NCI-H345 treated with DMSO at 0.1 percent for 48 hours (cell line): ENCODE results near the gene SAP30L.

Experiments
- DNase-seq: peaks from one replicate; lab custom pipeline; 2025; ENCODE audit not compliant: unreplicated experiment; lab: John Stamatoyannopoulos, UW

SAP30L gene

DNA sequence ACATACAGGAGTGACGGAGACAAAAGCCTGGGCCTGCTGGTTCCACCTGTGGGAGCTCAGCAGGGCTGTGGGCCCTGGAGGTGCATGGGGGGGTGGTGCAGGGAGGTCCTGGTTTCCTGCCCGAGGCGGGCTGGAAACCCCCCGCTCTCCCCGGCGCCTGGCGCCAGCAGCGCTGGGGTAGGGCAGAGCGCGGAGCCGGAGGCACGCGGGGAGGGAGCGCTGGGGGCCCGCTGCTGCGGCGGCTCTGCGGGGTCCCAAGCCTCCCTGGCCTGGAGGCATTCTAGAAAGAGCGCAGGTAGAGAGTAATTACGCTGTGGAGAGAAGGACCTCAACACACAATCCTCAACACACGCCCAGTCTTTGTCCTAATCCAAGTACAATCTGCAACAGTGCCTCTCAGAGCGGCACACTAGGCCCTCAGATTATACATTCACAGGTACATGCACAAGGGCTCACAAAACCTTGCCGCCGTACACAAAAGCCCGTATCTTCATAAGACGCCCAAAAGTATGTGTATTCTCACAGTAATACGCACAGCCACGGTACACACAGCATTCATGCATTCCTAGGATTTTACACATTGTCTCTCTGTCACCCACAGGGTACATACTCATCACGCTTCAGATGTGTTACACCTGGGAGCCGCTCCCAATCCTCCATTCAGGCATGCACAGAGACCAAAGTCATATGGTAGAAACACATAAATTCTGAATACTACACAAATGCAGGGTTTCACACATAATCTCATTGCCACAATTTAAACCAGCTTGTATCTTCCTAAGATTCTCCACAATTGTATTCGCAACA, 34.4 kb downstream of the SAP30L start:
- DNase-seq = no peak

DNA sequence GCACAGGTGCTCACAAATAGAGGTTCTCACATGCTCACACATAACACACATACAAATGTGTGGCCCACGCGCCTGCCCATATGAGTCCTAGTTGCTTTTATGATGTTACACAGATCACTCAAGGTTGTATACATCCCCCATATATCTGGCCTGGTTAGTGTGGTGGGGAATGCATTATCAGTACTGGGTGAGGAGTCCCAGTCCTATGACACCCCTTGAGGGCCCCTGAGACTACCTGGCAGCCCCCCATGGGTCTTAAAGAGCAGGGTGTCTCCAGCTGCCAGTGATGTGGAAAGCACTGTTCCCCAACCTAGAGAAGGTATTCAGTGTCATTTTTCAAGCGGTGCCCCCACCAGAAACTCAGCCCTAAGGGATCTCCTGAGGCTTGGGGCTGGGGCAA, 35.0 kb downstream of the SAP30L start:
- DNase-seq = no peak

DNA sequence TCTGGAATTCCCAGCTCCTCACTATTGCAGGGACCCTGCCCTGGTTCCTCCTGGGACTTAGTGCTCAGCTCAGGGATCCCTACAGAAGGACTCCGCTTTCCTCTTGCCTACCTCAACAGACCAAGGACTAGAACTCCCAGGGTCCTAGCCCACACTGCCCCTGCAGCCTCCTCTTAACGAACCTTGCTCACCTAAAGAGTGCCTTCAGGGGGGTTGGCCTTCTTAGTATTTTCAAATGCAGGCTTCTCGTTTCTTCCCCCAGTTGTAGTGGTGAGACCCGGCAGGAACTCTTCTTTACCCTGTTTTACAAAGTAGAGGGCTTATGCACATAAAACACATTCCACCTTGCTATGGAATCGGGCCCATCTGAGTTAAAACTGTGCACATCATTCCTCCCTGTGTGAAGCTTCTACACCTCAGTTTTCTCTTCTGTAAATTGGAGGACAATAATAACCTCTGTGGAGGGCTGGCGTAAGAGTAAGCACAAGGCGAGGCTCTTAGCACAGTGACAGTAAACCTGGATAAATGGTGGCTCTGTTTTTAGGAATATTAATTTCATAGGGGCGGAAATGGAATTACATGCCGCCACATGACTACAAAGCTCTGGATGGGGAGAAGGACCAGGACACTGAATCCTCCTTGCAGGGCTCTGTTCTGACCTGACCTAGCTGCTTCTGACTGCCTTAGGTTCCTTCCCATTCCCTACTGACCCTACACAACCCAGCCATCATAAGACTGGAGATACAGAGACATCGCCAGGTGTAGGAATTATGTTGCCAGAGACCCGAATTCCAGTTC, 36.0 kb downstream of the SAP30L start:
- no peak for DNase-seq

DNA sequence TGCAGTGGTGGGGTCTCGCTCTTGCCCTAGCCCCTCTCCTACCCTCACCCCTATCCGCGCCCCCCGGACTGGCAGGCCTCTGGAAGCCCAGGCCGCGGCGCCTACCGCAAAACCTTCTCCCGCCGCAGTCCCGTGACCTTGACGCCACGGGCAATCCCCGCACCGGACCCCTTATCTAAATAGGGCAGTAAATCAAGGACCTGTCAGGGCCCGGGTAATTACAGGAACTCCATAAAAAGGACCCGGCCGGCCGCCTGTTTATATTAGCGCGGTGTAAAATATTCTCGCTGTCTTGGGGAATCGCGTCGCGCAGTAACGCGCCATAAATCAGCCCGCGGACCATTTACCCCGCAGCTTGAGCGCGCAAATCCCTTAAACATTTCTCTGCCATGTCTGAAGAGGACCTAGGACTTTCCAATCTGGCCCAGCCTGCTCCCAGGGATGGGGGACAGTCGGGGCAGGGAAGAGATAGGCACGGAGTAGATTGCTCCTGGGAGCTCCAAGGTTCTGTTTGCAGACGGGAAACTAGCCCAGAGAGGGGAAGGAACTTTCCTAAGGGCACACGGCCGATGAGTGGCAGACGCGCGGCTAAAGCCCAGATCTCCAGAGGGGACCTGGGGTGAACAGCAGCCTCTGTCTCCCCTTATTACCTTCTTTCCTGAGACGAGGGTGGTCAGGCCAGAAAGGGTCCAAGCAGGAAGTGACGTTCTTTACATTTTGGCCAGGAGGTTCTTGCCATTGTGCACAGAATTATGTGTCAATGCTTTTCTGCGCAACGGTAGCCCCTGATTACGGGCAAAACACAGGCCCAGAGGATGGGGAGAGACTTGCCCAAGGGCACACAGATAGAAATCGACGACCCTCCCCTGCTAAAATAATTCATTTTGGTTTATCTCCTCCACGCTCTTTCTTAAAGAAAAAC, 37.0 kb downstream of the SAP30L start:
- DNase-seq = no peak

DNA sequence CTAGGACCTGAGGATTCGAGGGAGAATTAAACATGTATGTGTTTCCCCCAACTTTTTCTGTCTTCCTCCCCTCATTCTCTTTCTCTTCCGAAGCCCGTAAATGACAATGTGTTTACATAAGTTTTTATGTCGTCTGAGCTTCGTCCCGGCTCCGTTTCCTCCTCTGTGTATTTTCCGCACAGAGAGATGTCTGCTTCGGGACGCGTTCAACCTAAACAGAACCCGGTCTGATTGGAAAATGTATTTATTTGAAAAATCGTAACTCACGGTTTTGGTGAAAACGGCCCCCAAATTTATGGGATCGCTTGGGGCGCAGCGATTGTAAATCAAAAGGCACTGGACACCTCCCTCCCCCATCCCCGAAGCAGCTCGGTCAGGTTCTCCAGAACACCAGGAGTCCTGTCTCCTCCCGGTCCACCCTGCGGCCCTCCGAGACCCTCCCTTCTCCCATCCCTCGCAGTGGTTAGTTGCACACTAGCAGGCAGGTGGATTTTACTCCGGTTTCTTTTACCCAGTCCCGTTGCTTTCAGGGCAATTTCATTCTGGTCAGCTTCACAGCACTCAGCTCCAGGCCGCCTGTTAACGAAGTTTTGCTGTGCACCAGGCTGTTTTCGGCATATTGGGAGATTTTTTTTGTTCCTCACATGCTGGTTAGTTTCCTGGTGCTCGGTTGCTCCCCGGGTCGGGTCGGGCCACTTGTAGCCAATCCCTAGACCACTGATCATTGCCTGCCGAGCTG, 38.0 kb downstream of the SAP30L start:
- DNase-seq = no peak

DNA sequence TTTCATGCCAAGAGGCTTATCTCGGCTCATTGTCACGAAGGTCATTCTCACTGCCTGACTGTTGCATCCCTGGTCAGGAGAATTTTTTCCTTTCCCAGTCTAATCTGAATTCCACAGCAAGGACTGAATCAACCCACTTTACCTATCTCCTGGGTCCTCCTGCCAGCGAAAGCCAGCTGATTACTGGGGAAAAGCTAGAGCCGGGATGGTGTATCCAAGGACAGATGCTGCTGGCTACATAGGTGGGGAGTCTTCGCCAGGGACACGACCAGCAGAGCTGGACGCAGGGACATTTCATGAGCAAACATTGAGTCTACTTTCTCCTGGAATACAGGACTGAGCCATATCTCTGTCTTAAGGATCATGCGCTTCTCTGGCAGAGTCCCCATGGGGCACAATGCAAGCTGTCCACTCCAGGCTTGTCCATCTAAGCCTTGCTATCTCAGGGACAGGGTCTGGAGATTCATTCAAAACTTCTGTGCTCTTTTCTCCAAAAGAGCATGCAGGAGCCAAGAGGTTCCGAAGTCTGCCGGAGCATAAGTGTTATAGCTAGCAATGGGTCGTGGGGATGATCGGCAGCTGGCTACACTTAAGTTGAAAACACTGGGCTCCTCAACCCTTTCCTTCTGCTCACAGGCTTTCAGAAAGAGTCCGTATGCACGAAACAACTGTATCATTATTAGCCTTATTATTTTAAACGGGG, 38.7 kb downstream of the SAP30L start:
- no peak for DNase-seq

DNA sequence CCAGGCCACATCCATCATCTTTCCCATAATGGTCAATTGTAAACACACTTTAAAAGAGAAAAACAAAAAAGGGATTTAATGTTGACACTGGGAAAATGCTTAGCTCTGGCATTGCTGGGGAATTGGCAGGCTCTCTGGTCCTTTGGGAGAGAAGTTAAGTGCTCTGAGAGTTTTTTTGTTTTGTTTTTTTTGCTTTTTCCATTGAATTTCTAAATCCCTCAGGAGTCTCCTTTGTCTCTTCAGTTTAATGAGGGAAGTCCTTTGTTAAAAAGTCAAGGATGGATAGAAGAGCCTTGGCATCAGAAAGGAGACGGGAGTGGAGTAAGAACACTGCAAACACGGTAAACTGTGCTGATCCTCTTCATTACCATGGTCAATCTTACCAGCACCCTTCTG, 39.3 kb downstream of the SAP30L start:
- DNase-seq = no peak

DNA sequence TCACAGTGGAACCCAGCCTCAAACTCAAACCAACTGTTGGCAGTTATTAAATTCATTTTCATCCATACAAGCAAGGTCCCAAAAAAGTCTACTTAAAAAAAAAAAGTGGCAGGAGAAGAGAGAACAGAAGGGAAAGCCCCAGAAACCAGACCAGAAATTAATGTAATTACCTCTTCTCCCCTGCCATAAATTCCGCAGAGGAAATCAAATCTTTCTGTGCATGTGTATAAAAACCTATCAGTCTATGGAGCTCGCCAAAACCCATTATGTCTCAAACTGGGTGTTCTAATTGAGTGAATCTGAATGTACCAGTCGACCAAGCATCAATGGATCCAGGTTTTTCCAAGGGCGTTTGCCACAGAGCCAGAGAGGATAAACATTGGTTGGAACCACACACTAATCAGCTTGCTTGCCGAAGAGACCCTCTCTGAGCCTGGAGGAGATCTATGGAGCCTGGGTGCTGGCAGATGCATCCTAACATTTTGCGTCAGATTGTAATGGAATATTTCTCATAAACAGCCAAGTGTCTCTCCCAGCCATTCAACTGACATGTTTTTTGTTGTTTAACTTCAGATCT, 40.1 kb downstream of the SAP30L start:
- DNase-seq = no peak

DNA sequence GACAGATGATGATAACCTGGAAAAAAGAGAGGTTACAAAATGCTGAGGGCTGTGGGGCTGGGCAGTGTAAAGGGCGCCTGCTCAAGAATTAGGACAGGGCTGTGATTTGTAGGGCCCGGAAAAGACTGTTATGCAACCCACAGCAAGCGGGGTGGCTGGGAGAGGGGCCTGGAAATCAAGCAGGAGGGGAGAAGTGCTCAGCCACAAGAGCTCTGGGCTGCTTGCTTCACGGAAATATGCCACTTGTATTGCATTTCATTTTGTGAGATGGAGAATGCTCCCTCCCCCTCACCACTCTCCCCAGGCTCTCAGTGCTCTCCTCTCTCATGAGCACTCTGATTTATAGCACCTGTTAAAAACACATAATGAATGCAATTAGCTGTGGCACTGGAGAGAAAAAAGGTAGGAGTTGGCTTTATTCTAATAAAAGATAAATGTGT, 40.6 kb downstream of the SAP30L start:
- DNase-seq = no peak

DNA sequence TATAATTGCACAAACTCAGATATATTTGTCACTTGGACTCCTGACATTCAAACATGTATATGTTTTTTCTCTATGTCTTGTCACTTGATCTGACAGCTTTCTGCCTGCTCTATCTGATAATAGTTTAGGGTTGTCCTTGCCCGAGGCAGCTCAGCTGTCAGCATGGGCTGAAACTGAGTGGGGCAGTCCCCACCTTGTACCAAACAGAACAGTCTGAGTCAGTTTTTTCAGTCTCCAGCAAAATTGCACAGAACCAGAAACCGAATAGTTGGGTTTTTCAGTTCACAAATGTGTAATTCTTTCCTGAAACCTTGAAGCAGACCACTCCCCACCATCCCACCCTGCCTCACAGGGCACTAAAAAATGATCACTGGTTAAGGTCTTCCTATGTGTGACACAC, 41.7 kb downstream of the SAP30L start:
- no peak for DNase-seq

DNA sequence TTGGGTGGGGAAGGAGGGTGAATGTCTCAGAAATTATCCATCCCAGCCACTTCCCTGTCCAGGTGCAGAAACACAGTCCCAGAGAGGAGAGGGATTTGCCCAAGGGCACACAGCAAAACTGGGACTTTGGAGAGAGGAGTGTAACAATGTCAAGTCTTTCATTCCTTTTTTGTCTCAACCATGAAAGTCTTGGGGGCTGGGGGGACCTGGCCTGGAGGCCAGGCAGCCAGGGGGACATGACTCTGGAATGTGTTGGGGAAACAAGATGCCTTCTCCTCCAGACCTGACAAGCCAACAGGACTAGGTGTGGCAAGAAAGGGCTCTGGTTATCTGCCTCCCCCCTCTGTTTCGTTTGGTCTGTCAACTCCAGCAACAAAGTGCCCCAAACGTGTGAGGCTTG, 46.1 kb downstream of the SAP30L start:
- no peak for DNase-seq

DNA sequence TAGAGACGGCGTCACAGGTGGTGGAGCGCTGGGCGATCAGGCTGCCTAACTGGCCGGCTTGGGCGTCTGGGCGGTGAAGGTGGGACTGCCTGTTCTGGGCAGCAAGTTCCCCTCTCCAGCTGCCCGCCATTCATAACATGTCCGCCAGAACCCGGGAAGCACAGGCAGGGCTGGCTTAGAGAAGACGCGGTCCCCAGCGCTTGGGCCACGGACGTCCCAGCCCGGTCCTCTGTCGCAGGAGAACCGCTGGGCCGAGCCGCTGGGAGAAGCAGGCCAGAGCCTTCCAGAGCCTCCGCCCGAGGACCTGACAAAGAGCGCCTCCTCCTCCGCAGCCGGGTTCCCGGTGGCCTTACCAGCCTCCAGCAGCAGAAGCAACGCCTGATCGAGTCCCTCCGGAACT, 47.5 kb downstream of the SAP30L start:
- DNase-seq = no peak

DNA sequence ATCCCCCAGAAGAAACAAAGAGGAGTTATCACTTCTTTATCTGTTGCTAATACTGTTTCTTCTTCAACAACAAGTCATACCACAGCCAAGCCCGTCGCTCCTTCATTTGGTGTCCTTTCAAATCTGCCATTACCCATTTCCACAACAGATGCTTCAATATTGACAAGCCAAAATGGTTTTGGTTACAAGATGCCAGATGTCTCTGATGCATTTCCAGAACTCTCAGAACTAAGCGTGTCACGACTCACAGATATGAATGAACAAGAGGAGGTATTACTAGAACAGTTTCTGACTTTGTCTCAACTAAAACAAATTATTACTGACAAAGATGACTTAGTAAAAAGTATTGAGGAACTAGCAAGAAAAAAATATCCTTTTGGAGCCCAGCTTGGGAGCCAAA, 48.2 kb downstream of the SAP30L start:
- DNase-seq = no peak

DNA sequence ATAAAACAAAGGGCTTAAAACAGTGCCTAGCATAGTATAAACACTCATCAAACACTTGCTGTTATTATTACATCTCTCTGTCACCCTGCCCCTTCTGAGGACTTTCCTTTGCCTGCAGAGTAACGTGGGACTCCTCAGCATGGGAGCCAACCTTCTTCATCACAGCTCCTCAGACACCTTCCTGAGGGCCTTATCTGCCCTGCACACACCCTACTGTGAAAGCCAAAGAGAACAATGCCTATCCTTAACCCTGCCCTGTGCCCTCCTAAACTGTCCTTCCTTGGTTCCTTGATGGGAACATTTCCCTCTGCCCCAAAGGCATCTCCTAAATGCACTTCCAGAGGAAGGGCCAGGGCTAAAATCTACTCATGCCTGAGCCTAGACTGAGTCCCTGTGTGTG, 52.8 kb downstream of the SAP30L start:
- no peak for DNase-seq

DNA sequence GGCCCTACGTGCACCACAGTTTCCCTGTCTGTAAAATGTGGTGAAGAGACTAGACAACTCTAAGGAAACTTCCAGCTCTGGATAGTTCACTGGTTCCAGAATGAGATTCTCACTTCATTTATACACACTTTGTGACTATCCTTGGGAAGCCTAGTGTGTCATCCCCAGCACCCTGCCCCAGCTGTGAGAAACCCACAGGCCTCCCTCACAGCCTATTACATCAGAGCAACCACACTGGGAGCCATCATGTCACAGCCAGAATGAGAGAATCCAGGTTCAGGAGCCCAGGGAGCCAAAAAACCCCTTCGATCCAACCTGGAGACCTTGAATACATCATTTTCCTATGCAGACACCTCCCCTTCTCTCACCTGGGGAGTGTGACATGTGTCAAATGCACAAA, 53.2 kb downstream of the SAP30L start:
- DNase-seq = no peak

DNA sequence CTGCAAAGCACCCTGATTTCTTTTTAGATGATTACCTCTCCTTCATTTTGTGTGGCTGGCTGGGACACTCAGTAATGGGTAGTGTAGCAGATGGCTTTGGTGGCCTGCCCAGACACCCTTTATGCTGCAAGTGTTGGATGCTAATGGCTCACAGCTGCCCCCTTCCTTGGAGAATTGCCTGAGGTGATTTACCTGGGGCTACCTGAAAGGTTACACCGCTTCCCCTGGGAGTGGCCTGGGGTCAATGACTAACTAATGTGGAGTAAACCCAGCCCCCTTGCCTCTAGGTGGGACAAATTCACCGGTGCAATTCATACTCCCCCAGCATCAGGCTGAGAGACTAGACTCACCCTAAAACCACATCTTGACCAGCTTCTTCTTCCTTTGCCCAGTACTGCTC, 55.8 kb downstream of the SAP30L start:
- DNase-seq = no peak

DNA sequence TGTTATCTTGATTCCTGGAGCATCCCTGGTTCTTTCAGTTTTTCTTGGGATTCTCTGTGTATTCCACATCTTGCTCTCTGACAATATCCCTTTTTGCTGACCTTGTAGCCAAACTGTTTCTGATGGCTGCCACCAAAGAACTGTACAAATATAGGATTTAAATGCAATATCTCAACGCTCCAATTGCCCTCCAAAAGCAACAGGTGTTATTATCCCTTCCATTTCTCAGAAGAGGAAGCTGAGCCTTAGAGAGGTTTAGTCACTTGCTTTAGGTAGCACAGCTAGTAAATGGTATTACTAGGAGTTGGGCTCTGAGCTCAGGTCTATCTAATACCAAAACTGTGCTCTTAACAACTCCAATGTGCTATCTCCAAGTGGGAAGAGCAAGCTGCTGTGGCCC, 56.4 kb downstream of the SAP30L start:
- DNase-seq = no peak

DNA sequence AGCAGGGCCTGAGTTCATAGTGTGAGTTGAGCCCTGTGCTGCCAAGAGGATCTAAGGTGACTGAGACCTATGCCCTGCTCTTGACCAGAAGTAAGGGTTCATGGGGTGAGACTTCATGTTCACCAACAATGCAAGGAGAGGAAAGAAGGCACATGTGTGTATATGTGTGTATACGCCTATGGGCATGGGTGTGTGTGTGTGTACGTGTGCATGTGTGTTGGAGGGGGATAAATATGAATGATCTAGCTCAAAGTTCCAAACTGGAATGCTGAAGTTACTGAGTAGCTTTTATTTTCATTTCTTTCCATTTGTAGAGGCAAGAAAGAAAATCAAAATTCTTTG, 57.9 kb downstream of the SAP30L start:
- no peak for DNase-seq

DNA sequence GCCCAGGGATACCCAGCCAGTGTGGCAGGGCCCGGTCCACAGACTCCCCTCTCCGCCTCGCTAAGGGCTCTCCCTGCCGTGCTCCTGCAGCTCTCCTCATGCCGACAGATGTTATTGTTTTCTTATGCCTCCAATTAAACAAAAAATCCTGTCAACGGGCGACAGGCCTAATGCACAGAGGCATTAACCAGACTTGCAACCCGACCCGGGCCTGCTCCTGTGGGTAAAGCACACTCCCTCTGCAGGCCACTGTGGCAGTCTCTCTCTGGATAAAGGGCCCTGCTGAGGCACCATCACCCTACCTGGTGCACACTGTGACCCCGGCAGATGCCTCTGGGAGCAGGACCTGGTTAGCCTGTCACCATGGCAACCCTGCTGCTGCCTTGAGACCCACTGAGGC, 59.8 kb downstream of the SAP30L start:
- no peak for DNase-seq
